Natural killer cell (primary cell): ENCODE results near the gene ZC3H18. TPM values are rescaled to one million over a fixed set of nuclear protein-coding genes. Genes with fewer than 3 reads are reported as not detected.

Source experiments
- ATAC-seq, 3 donors: fragments of 150-1000 bp in 2 of 3; fragments of 200-7000 bp in 1 of 3; cut with Tn5 transposase; 1 replicate in 1 of 3; 2 replicates in 2 of 3; pipeline ENCODE4 v1.10.0; 2021; ENCODE audit warnings: mild to moderate bottlenecking in 2 of 3, moderate library complexity in 2 of 3
- DNase-seq, 2 donors: peaks; one replicate each; pipeline versions ENCODE4 v3.0.0 to v3.0.0-alpha.2; 2013 to 2021; ENCODE audit warnings: mixed read lengths in 1 of 2
- H3K27ac ChIP-seq: one replicate; pipeline ENCODE4 v1.5.1; 2013; ENCODE audit warnings: mild to moderate bottlenecking, low read length
- H3K27me3 ChIP-seq: one replicate; pipeline ENCODE4 v1.6.1; 2013; ENCODE audit warnings: low read length; ENCODE audit not compliant: control insufficient read depth, insufficient read depth
- H3K36me3 ChIP-seq: one replicate; pipeline ENCODE4 v1.6.1; 2013; ENCODE audit warnings: low read length; ENCODE audit not compliant: control insufficient read depth, insufficient read depth
- H3K4me1 ChIP-seq: one replicate; pipeline ENCODE4 v1.6.1; 2013; ENCODE audit warnings: low read length; ENCODE audit not compliant: control insufficient read depth, insufficient read depth
- H3K4me3 ChIP-seq: one replicate; pipeline ENCODE4 v1.5.1; 2013; ENCODE audit warnings: low read length
- H3K9me3 ChIP-seq: one replicate; pipeline ENCODE4 v1.6.1; 2013; ENCODE audit warnings: low read length; ENCODE audit not compliant: control insufficient read depth, insufficient read depth
- H3K27ac Mint-ChIP-seq, 2 donors: one replicate each; pipeline ENCODE4 v1.8.0; 2022; ENCODE audit warnings: mild to moderate bottlenecking in 2 of 2, mixed read lengths in 2 of 2, moderate library complexity in 1 of 2
- H3K27me3 Mint-ChIP-seq, 2 donors: one replicate each; pipeline ENCODE4 v1.8.0; 2022; ENCODE audit warnings: low read depth in 2 of 2, mixed read lengths in 2 of 2
- H3K36me3 Mint-ChIP-seq: one replicate; pipeline ENCODE4 v1.8.0; 2022; ENCODE audit warnings: mixed read lengths
- H3K4me1 Mint-ChIP-seq, 2 donors: one replicate each; pipeline ENCODE4 v1.8.0; 2022; ENCODE audit warnings: mixed read lengths in 2 of 2
- H3K4me3 Mint-ChIP-seq: one replicate; pipeline ENCODE4 v1.8.0; 2022; ENCODE audit warnings: mild to moderate bottlenecking, moderate library complexity, mixed read lengths
- H3K9me3 Mint-ChIP-seq, 2 donors: one replicate each; pipeline ENCODE4 v1.8.0; 2022; ENCODE audit warnings: mixed read lengths in 2 of 2
- WGBS: methylation state at CpG from one replicate; pipeline ENCODE4 v1.1.7; 2013; ENCODE audit warnings: missing lambda C conversion rate; ENCODE audit not compliant: insufficient coverage; 5-methylcytosine and 5-hydroxymethylcytosine counted together
- intact Hi-C: fragments of 100-400 bp; cut with micrococcal nuclease; formaldehyde crosslinking; loops from one replicate; pipeline ENCODE4 v1.14.2; 2022
- total RNA-seq, 4 donors: library from RNA; stranded (reverse); fragments of 120-200 nt in 1 of 4; gene quantifications; one replicate each; pipeline versions ENCODE4 v1.2.3 to v1.2.4, GENCODE V29; 2013 to 2022
- TF ChIP-seq, protein P1 (sequence below): fragments of 200-600 bp; IDR thresholded peaks from one replicate; pipeline ENCODE4 v1.8.0; 2022; ENCODE audit warnings: antibody characterized with exemption

The ZC3H18 gene
- total RNA-seq, 3 donors from 2014 or later (not counting 1 experiment from before 2014, with no cell fraction given): 125 to 130 (median 126) TPM

DNA sequence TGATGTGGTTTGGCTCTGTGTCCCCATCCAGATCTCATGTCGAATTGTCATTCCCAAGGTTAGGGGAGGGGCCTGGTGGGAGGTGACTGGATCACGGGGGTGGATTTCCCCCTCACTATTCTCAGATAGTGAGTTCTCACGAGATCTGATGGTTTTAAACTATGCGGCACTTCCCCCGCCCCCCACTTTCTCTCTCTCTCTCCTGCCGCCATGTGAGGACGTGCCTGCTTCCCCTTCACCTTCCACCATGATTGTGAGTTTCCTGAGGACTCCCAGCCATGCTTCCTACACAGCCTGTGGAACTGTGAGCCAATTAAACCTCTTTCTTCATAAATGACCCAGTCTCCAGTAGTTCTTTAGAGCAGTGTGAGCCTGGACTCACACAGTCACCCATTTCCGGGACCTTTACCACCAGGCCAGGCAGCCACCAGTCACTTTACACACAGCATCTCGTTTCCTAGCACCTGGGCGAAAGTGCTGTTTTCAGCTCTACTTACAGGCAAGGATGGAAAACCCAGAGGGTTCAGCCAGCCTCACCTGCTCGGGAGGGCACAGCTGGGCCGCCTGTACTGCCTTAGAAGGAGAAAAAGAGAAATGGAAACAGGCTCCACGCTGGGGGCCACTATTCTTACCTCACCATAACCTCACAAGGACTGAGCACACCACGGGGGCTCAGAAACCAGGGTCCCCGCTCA is 13.8 kb upstream of the ZC3H18 start:
- ATAC-seq: no peak
- H3K27me3 ChIP-seq: no peaks in the 10 kb centered on the region
- H3K27ac ChIP-seq: no peak overlapping the region
- intact Hi-C loops: no loop called here
- H3K4me3 Mint-ChIP-seq: no peak overlapping the region
- no peak overlapping the region for H3K4me3 ChIP-seq
- no peaks in the 10 kb centered on the region for H3K27me3 Mint-ChIP-seq
- H3K9me3 ChIP-seq: no peaks in the 10 kb centered on the region
- TF ChIP-seq, protein P1, sequence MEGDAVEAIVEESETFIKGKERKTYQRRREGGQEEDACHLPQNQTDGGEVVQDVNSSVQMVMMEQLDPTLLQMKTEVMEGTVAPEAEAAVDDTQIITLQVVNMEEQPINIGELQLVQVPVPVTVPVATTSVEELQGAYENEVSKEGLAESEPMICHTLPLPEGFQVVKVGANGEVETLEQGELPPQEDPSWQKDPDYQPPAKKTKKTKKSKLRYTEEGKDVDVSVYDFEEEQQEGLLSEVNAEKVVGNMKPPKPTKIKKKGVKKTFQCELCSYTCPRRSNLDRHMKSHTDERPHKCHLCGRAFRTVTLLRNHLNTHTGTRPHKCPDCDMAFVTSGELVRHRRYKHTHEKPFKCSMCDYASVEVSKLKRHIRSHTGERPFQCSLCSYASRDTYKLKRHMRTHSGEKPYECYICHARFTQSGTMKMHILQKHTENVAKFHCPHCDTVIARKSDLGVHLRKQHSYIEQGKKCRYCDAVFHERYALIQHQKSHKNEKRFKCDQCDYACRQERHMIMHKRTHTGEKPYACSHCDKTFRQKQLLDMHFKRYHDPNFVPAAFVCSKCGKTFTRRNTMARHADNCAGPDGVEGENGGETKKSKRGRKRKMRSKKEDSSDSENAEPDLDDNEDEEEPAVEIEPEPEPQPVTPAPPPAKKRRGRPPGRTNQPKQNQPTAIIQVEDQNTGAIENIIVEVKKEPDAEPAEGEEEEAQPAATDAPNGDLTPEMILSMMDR: no peak
- H3K36me3 ChIP-seq: no peaks in the 10 kb centered on the region
- H3K27ac Mint-ChIP-seq: peak overlapping the region in 1 of 2 donors; percentile 41
- no peaks in the 10 kb centered on the region for H3K36me3 Mint-ChIP-seq
- peaks cover 9 to 48% of the 10 kb centered on the region in 2 donors for H3K4me1 Mint-ChIP-seq
- peaks cover 50% of the 10 kb centered on the region for H3K4me1 ChIP-seq
- DNase-seq: no peak
- H3K9me3 Mint-ChIP-seq: no peaks in the 10 kb centered on the region
- WGBS: 84% methylated on average over 13 of the region's 15 CpGs

DNA sequence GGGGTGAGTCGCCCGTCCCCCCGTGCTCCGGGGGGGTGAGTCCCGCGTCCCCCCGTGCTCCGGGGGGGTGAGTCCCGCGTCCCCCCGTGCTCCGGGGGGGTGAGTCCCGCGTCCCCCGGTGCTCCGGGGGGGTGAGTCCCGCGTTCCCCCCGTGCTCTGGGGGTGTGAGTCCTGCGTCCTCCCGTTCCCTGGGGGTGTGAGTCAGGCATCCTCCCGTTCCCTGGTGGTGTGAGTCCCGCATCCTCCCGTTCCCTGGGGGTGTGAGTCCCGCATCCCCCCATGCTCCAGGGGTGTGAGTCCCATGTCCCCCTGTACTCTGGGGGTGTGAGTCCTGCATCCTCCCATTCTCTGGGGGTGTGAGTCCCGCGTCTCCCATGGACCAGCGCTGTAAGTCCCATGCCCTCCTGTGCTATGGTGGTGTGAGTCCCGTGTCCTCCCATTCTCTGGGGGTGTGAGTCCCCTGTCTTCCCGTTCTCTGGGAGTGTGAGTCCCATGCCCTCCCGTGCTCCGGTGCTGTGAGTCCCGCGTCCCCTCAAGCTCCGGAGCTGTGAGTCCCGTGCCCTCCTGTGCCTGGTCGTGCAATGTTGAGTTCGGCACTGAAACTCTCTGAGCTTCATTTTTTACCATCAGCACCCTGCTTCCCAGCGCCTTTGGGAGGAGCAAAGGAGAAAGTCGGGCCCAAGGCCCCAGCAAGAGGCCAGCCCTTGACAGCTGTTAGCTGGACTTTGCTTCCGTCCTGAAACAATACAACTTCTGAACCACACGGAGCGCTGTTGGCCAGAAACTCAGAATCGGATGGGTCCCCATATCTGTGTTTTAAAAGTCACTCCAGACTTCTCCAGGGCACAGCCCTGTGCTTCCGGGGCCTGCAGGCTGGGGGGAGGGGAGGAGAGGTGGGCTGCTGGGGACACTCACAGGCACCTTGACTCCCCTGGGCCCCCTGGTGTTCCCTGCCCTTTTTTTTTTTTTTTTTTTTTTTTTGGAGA is 11.5 kb upstream of the ZC3H18 start:
- H3K27me3 Mint-ChIP-seq: no peaks in the 10 kb centered on the region
- Histone ChIP-seq H3K36me3 (no peaks in the 10 kb centered on the region), H3K4me1 (peaks cover 33% of the 10 kb centered on the region), H3K9me3 (no peaks in the 10 kb centered on the region), H3K4me3 (no peak overlapping the region), H3K27me3 (no peaks in the 10 kb centered on the region), H3K27ac (no peak overlapping the region)
- TF ChIP-seq, protein P1: peak; percentile 46
- intact Hi-C loops: loop anchor here (2.0 kb wide), 1 partner anchor 300 kb away; no protein-coding TSS in a partner anchor
- peak; percentile 48 to 73 (median 69) for ATAC-seq
- no peak overlapping the region for H3K4me3 Mint-ChIP-seq
- WGBS: 65% methylated on average over 35 of the region's 45 CpGs
- peaks cover 5 to 33% of the 10 kb centered on the region in 2 donors for H3K4me1 Mint-ChIP-seq
- peak overlapping the region in 1 of 2 donors; percentile 73 for H3K27ac Mint-ChIP-seq
- no peaks in the 10 kb centered on the region for H3K9me3 Mint-ChIP-seq
- no peaks in the 10 kb centered on the region for H3K36me3 Mint-ChIP-seq
- peak in 1 of 2 donors; percentile 50 for DNase-seq

DNA sequence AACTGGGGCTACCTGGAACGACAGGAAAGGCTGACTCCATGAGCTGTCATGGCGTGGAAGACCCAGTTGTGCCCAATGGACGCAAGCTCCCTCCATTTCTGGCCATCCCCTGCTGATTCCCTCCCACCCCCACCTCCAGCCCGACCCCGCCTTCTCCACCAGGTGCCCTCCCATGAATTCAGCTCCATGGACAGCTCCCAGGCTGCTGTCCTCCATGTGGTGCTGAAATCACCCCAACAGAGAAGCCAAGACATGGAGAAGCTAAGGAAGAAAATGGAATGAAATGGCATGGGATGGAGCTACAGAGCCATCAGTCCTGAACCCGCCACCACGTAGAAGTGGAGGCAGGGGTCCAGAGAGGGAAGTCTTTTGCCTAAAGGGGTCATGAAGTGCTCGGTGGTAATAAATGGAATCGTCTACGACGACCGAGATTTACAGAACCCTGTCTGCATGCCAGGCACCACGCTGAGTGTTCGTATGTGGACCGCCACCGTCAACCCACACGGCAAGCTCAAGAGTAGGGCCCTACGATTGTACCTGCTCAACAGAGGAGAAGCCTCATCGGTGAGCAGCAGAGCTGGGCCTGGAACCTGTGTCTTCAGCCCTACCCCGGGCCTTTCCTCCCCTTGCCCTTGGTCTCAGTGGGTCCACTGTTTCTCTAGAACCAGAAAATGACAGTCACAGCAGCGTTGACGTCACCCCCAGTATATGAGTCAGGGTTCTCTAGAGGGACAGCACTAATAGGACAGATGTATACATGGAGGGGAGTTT is 9.3 kb upstream of the ZC3H18 start:
- no peaks in the 10 kb centered on the region for H3K9me3 ChIP-seq
- H3K4me1 Mint-ChIP-seq: peaks cover 5 to 26% of the 10 kb centered on the region in 2 donors
- ATAC-seq (no peak), DNase-seq (peak in 1 of 2 donors; percentile 28)
- intact Hi-C loops: no loop called here
- no peak overlapping the region for H3K4me3 Mint-ChIP-seq
- no peak overlapping the region for H3K4me3 ChIP-seq
- H3K27me3 Mint-ChIP-seq: no peaks in the 10 kb centered on the region
- no peaks in the 10 kb centered on the region for H3K27me3 ChIP-seq
- no peaks in the 10 kb centered on the region for H3K36me3 Mint-ChIP-seq
- peaks cover 20% of the 10 kb centered on the region for H3K4me1 ChIP-seq
- H3K9me3 Mint-ChIP-seq: no peaks in the 10 kb centered on the region
- TF ChIP-seq, protein P1: no peak
- H3K27ac Mint-ChIP-seq: no peak overlapping the region
- 76% methylated on average over 22 of the region's 22 CpGs for WGBS
- no peak overlapping the region for H3K27ac ChIP-seq
- H3K36me3 ChIP-seq: no peaks in the 10 kb centered on the region
